Measurements from ENCODE around the gene OGG1.

The OGG1 gene

DNA sequence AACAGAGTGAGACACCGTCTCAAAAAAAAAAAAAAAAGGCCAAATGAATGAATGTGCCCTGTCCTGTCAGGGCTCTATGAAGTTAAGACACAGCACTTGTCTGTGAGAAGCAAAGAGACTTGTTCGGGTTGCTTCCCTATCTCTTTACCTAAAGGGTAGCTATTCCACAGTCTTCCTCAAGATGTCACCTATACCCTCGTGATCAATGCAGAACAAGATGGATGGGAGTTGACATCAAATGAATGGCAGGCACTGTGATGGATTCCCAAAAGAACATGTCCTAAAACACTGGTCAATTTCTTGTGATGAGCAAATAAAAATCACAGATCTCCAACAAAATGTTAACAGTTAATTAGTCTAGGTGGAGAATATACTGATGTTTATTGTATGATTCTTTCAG is 33.0 kb downstream of the OGG1 start:
- ATAC-seq = no peak
- TF ChIP-seq GLIS3 (CRISPR knock-in tag; IDR thresholded peaks at IDR 0.05) (no peak), ZNF8 (CRISPR knock-in tag; IDR thresholded peaks at IDR 0.05) (no peak), ZNF565 (CRISPR knock-in tag; conservative IDR thresholded peaks at IDR 0.05; ENCODE audit: low read depth) (no peak), ZFP30 (CRISPR knock-in tag; IDR thresholded peaks at IDR 0.05) (no peak), CSDC2 (CRISPR knock-in tag; IDR thresholded peaks at IDR 0.05) (no peak), TOX (CRISPR knock-in tag; IDR thresholded peaks at IDR 0.05; ENCODE audit: borderline replicate concordance) (no peak), ESRRG (CRISPR knock-in tag; IDR thresholded peaks at IDR 0.05) (no peak), ZC3H10 (CRISPR knock-in tag; IDR thresholded peaks at IDR 0.05) (no peak), ZNF70 (CRISPR knock-in tag; IDR thresholded peaks at IDR 0.05) (no peak), RARB (CRISPR knock-in tag; IDR thresholded peaks at IDR 0.05) (no peak), ISL1 (CRISPR knock-in tag; IDR thresholded peaks at IDR 0.05) (no peak), ARNTL (CRISPR knock-in tag; IDR thresholded peaks at IDR 0.05; ENCODE audit: borderline replicate concordance, low read depth) (no peak), PPARA (CRISPR knock-in tag; IDR thresholded peaks at IDR 0.05; ENCODE audit: borderline replicate concordance) (no peak), ZFP3 (CRISPR knock-in tag; IDR thresholded peaks at IDR 0.05) (no peak)
- TF ChIP-seq, protein P1, sequence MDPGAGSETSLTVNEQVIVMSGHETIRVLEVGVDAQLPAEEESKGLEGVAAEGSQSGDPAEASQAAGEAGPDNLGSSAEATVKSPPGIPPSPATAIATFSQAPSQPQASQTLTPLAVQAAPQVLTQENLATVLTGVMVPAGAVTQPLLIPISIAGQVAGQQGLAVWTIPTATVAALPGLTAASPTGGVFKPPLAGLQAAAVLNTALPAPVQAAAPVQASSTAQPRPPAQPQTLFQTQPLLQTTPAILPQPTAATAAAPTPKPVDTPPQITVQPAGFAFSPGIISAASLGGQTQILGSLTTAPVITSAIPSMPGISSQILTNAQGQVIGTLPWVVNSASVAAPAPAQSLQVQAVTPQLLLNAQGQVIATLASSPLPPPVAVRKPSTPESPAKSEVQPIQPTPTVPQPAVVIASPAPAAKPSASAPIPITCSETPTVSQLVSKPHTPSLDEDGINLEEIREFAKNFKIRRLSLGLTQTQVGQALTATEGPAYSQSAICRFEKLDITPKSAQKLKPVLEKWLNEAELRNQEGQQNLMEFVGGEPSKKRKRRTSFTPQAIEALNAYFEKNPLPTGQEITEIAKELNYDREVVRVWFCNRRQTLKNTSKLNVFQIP (CRISPR knock-in tag; IDR thresholded peaks at IDR 0.05; ENCODE audit: borderline replicate concordance, low read depth) = no peak
- TF ChIP-seq, protein P2, sequence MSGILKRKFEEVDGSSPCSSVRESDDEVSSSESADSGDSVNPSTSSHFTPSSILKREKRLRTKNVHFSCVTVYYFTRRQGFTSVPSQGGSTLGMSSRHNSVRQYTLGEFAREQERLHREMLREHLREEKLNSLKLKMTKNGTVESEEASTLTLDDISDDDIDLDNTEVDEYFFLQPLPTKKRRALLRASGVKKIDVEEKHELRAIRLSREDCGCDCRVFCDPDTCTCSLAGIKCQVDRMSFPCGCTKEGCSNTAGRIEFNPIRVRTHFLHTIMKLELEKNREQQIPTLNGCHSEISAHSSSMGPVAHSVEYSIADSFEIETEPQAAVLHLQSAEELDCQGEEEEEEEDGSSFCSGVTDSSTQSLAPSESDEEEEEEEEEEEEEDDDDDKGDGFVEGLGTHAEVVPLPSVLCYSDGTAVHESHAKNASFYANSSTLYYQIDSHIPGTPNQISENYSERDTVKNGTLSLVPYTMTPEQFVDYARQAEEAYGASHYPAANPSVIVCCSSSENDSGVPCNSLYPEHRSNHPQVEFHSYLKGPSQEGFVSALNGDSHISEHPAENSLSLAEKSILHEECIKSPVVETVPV (CRISPR knock-in tag; IDR thresholded peaks at IDR 0.05) = no peak
- TF ChIP-seq, protein P3, sequence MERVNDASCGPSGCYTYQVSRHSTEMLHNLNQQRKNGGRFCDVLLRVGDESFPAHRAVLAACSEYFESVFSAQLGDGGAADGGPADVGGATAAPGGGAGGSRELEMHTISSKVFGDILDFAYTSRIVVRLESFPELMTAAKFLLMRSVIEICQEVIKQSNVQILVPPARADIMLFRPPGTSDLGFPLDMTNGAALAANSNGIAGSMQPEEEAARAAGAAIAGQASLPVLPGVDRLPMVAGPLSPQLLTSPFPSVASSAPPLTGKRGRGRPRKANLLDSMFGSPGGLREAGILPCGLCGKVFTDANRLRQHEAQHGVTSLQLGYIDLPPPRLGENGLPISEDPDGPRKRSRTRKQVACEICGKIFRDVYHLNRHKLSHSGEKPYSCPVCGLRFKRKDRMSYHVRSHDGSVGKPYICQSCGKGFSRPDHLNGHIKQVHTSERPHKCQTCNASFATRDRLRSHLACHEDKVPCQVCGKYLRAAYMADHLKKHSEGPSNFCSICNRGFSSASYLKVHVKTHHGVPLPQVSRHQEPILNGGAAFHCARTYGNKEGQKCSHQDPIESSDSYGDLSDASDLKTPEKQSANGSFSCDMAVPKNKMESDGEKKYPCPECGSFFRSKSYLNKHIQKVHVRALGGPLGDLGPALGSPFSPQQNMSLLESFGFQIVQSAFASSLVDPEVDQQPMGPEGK (CRISPR knock-in tag; IDR thresholded peaks at IDR 0.05; ENCODE audit: borderline replicate concordance) = no peak
- TF ChIP-seq, protein P4, sequence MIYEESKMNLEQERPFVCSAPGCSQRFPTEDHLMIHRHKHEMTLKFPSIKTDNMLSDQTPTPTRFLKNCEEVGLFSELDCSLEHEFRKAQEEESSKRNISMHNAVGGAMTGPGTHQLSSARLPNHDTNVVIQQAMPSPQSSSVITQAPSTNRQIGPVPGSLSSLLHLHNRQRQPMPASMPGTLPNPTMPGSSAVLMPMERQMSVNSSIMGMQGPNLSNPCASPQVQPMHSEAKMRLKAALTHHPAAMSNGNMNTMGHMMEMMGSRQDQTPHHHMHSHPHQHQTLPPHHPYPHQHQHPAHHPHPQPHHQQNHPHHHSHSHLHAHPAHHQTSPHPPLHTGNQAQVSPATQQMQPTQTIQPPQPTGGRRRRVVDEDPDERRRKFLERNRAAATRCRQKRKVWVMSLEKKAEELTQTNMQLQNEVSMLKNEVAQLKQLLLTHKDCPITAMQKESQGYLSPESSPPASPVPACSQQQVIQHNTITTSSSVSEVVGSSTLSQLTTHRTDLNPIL (CRISPR knock-in tag; IDR thresholded peaks at IDR 0.05; ENCODE audit: low read depth) = no peak

DNA sequence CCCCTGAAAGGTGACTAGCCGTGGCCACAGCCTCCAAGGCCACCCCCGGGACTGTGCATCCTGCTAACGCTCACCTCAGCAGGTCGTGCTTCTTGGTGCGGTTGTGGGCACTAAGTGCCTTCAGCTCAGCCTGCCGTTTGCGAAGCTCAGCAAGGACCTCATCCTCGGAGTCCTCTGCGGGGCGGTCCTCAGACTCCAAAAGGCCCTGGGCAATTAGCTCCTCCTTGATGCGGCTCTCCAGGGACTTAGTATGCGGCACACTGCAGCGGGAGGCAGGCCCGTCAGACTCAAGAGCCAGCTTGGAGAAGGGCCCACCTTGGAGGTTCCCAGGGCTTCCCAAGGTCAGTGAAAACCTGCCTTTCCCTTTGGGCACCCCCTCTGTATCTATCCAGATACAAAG is 34.2 kb downstream of the OGG1 start:
- ATAC-seq = no peak
- TF ChIP-seq ZFP30 (CRISPR knock-in tag; IDR thresholded peaks at IDR 0.05) (no peak), ZFP3 (CRISPR knock-in tag; IDR thresholded peaks at IDR 0.05) (no peak), SNAI2 (CRISPR knock-in tag; IDR thresholded peaks at IDR 0.05) (no peak), PPARA (CRISPR knock-in tag; IDR thresholded peaks at IDR 0.05; ENCODE audit: borderline replicate concordance) (no peak), ZNF8 (CRISPR knock-in tag; IDR thresholded peaks at IDR 0.05) (no peak), ISL1 (CRISPR knock-in tag; IDR thresholded peaks at IDR 0.05) (no peak), CSDC2 (CRISPR knock-in tag; IDR thresholded peaks at IDR 0.05) (no peak), ZC3H10 (CRISPR knock-in tag; IDR thresholded peaks at IDR 0.05) (no peak), RARB (CRISPR knock-in tag; IDR thresholded peaks at IDR 0.05) (no peak), ZNF565 (CRISPR knock-in tag; conservative IDR thresholded peaks at IDR 0.05; ENCODE audit: low read depth) (no peak), OSR1 (CRISPR knock-in tag; IDR thresholded peaks at IDR 0.05) (no peak), ESRRG (CRISPR knock-in tag; IDR thresholded peaks at IDR 0.05) (no peak), ARNTL (CRISPR knock-in tag; IDR thresholded peaks at IDR 0.05; ENCODE audit: borderline replicate concordance, low read depth) (no peak)
- TF ChIP-seq, protein P1 (CRISPR knock-in tag; IDR thresholded peaks at IDR 0.05; ENCODE audit: borderline replicate concordance, low read depth) = no peak
- TF ChIP-seq, protein P3 (CRISPR knock-in tag; IDR thresholded peaks at IDR 0.05; ENCODE audit: borderline replicate concordance) = no peak
- TF ChIP-seq, protein P5, sequence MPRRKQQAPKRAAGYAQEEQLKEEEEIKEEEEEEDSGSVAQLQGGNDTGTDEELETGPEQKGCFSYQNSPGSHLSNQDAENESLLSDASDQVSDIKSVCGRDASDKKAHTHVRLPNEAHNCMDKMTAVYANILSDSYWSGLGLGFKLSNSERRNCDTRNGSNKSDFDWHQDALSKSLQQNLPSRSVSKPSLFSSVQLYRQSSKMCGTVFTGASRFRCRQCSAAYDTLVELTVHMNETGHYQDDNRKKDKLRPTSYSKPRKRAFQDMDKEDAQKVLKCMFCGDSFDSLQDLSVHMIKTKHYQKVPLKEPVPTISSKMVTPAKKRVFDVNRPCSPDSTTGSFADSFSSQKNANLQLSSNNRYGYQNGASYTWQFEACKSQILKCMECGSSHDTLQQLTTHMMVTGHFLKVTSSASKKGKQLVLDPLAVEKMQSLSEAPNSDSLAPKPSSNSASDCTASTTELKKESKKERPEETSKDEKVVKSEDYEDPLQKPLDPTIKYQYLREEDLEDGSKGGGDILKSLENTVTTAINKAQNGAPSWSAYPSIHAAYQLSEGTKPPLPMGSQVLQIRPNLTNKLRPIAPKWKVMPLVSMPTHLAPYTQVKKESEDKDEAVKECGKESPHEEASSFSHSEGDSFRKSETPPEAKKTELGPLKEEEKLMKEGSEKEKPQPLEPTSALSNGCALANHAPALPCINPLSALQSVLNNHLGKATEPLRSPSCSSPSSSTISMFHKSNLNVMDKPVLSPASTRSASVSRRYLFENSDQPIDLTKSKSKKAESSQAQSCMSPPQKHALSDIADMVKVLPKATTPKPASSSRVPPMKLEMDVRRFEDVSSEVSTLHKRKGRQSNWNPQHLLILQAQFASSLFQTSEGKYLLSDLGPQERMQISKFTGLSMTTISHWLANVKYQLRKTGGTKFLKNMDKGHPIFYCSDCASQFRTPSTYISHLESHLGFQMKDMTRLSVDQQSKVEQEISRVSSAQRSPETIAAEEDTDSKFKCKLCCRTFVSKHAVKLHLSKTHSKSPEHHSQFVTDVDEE (CRISPR knock-in tag; IDR thresholded peaks at IDR 0.05) = no peak
- TF ChIP-seq, protein P4 (CRISPR knock-in tag; IDR thresholded peaks at IDR 0.05; ENCODE audit: low read depth) = no peak
